ENCODE measurements around the gene AKAP13.

AKAP13 gene

DNA sequence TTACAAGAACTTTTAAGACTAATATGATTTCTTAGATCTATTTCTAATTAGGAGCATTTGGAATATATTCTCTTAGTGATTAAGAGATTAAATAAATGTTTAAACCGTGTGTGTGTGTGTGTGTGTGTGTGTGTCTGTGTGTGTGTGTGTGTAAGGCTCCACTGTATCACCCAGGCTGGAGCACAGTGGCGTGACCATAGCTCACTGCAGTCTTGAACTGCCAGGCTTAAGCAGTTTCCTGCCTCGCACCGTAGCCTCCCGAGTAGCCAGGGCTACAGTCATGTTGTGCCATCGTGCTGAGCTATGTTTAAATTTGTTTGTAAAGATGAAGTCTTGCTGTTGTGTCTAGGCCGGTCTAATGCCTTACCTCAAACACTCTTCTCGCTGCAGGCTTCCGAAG is 305.0 kb downstream of the AKAP13 start:
- no peak overlapping the region for H3K27ac ChIP-seq
- no peak for TF ChIP-seq ZFX (IDR thresholded peaks at IDR 0.05; ENCODE audit: borderline replicate concordance)
- TF ChIP-seq, protein P1, sequence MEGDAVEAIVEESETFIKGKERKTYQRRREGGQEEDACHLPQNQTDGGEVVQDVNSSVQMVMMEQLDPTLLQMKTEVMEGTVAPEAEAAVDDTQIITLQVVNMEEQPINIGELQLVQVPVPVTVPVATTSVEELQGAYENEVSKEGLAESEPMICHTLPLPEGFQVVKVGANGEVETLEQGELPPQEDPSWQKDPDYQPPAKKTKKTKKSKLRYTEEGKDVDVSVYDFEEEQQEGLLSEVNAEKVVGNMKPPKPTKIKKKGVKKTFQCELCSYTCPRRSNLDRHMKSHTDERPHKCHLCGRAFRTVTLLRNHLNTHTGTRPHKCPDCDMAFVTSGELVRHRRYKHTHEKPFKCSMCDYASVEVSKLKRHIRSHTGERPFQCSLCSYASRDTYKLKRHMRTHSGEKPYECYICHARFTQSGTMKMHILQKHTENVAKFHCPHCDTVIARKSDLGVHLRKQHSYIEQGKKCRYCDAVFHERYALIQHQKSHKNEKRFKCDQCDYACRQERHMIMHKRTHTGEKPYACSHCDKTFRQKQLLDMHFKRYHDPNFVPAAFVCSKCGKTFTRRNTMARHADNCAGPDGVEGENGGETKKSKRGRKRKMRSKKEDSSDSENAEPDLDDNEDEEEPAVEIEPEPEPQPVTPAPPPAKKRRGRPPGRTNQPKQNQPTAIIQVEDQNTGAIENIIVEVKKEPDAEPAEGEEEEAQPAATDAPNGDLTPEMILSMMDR (IDR thresholded peaks at IDR 0.05): no peak

DNA sequence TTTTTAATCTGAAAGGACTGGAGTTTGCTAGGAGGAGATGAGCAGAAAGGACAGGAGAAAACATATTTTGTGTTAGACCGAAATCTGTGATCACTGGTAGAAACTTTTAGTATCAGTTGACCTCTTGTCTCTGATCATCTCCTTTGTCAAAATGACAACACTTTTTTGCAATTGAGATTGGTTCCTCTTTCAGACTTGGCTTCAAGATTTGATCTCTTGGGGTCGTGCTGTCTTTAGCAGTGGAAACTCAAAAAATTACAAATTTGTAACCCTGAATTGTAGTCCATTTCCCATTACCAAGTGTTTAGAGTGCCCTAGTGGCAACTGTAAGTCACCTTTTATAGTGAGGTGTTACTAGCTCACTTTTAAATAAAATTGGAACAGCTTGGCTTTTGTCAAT is 306.9 kb downstream of the AKAP13 start:
- no peak overlapping the region for H3K27ac ChIP-seq
- no peak for TF ChIP-seq ZFX (IDR thresholded peaks at IDR 0.05; ENCODE audit: borderline replicate concordance)

DNA sequence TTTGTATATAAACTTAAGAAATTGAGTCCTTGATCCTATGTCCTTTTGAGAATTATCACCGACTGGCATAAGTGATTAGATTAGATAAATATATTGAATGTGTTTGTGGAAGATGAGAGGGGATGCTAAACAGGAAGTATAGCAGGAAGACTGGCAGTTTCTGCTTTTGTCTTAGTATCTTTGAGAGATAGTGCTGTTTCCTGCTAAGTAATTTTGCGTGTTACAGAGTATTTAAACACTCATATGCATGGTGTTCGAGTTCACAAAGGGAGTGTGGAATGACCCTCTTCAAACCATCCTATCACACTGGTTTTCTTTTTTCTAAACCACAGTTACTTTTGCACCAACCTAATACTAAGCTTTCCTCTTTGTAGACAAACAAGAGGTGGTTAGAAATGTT is 308.3 kb downstream of the AKAP13 start:
- H3K27ac ChIP-seq: no peak overlapping the region

DNA sequence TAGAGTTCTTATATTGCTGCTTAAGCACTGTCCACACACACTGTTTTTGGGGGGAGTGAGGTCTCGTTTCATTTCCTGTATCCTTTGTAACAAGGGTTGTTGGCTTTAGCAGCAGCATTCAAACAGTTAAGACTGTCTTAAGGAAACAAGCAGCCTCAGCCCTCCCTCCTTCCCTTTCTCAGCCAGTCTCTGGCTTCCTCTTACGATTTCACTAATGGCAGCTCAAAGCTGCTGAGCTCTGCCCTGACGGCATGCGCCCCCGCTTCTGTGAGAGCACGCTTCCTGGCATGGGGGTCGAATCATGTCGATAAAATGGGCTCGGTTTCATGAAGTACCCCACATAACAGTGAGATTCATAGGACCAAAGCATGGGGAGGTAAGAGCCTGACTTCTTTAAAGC is 309.3 kb downstream of the AKAP13 start:
- TF ChIP-seq ZFX (IDR thresholded peaks at IDR 0.05; ENCODE audit: borderline replicate concordance): no peak
- TF ChIP-seq, protein P1 (IDR thresholded peaks at IDR 0.05): no peak
- H3K27ac ChIP-seq: no peak overlapping the region

More for the DNA sequence above, 308.3 kb downstream of the AKAP13 start:
- TF ChIP-seq, protein P1 (IDR thresholded peaks at IDR 0.05): no peak
- TF ChIP-seq ZFX (IDR thresholded peaks at IDR 0.05; ENCODE audit: borderline replicate concordance): no peak

DNA sequence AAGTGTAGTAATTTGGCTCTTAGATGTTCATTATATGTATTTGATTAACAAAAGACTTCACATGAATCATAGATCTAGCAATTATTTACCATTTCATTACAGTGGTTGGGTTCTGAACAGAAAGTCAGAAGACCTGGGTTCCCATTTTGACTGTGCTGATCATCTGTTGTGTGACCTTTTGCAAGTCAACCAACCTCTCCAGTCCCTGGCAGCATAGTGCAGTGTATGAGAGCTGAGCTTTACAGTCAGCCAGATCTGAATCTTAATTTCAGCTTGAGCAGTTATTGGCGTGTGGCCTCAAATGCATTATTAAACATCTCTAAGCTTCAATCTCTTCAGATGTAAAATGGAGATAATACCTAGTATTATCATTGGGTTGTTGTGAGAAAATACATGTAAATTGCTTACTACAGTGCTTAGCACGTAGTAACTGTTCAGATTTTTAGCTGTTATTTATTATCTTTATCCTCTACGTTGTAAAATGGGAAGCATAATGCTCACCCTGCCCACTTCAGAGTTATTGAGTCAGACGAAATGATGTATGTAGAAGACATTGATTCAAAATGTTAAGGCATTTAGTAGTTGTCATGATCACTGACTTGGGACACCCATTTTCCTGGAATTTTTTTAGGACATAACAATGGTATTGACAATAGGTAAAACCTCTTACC is 310.3 kb downstream of the AKAP13 start:
- TF ChIP-seq ZFX (IDR thresholded peaks at IDR 0.05; ENCODE audit: borderline replicate concordance): no peak
- TF ChIP-seq, protein P1 (IDR thresholded peaks at IDR 0.05): no peak
- no peak overlapping the region for H3K27ac ChIP-seq

DNA sequence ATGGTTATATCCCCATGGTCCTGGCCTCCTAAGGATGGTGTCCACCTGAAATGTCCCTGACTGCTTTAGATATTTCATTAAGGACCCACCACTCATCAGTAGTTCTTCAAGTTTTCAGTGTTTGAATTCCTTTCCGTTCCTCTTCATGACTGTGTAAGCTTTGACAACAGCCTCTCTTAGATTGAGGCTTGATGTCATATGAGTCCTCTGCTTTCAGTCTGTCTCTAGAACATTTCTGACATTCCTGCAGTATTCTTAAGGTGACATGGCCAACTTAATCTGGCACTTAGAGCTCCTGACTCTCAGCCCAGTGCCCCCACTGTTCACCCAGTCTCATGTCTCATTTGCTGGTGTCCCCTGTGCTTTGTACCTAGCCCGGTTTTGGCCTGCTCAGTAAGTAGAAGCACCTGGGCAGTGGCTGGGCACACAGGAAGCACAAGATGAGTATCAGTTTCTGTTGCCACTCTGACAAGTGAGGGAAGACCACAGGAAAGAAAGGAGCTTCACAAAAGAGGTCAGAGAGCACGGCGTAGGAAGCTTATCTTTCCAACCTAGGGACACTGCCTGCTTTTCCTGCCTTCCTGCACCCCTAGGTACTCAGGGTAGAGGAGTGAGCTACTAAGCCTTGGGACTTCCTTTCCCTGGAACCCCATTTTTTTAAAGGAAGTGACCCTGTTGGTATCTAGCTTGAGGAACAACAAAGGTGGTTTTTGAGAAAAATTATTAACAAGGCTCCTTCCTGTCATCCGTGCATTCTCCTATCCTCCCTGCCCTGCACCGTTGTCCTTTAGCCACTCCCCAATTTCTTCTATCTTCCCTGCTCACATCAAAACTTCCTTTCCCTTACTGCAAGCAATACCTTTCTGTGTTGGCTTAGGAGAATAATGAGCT is 311.2 kb downstream of the AKAP13 start:
- H3K27ac ChIP-seq: no peak overlapping the region
- TF ChIP-seq, protein P1 (IDR thresholded peaks at IDR 0.05): no peak
- TF ChIP-seq ZFX (IDR thresholded peaks at IDR 0.05; ENCODE audit: borderline replicate concordance): no peak

DNA sequence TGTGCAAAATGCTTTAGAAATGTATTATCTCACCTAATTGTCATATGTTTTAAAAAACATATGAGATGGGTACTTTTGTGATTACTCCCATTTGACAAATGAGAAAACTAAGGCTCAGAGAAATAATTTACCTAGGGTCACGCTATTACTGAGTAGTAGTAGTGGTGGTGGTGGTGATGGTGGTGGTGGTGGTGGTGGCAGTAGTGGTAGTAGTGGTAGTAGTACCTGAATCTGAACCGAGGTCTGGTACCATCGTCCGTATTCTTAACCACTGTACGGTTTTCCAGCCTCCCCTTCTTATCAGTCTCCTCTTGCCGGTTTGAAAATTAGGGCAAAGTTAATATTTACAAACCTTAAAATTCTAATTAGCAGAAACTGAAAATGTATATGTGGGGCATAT is 311.9 kb downstream of the AKAP13 start:
- TF ChIP-seq, protein P1 (IDR thresholded peaks at IDR 0.05): no peak
- TF ChIP-seq ZFX (IDR thresholded peaks at IDR 0.05; ENCODE audit: borderline replicate concordance): no peak
- no peak overlapping the region for H3K27ac ChIP-seq

All from 22Rv1 (cell line).